ENCODE measurements around the gene SCAPER. TPM values are rescaled to one million over a fixed set of nuclear protein-coding genes. Genes with fewer than 3 reads are reported as not detected.

SCAPER gene
- total RNA-seq, 1 donor from 2014 or later: 78.1 TPM

DNA sequence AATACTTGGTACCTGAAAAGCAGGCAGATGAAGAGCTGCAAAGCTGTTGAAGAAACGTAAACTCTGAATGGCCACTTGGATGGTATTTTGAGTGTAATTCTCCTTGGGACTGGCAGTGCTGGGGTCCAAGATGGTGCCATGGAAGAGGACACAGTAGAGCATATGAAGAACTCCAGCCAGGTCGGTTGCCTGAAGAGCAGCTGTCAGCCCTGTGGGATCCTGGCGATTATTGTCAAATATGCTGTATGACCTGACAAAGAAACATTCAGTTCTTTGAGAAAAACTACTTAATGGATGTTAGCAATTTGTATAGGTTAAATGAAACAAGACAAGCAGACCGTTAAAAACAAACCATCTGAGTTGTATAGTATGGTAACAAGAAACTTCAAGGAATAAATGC, 523.8 kb downstream of the SCAPER start:
- TF ChIP-seq, protein P1, sequence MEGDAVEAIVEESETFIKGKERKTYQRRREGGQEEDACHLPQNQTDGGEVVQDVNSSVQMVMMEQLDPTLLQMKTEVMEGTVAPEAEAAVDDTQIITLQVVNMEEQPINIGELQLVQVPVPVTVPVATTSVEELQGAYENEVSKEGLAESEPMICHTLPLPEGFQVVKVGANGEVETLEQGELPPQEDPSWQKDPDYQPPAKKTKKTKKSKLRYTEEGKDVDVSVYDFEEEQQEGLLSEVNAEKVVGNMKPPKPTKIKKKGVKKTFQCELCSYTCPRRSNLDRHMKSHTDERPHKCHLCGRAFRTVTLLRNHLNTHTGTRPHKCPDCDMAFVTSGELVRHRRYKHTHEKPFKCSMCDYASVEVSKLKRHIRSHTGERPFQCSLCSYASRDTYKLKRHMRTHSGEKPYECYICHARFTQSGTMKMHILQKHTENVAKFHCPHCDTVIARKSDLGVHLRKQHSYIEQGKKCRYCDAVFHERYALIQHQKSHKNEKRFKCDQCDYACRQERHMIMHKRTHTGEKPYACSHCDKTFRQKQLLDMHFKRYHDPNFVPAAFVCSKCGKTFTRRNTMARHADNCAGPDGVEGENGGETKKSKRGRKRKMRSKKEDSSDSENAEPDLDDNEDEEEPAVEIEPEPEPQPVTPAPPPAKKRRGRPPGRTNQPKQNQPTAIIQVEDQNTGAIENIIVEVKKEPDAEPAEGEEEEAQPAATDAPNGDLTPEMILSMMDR (IDR thresholded peaks at IDR 0.05): no peak
- Histone ChIP-seq H3K36me3 (peaks cover 0 to 4% of the 10 kb centered on the region in 2 donors), H3K9me3 (no peaks in the 10 kb centered on the region), H3K4me3 (no peak overlapping the region), H3K4me1 (no peaks in the 10 kb centered on the region), H3K27me3 (no peaks in the 10 kb centered on the region), H3K27ac (no peak overlapping the region)
- DNase-seq (ENCODE audit: low spot score in 2 of 2): no peak
- intact Hi-C loops (cut with DNase I): no loop called here

DNA sequence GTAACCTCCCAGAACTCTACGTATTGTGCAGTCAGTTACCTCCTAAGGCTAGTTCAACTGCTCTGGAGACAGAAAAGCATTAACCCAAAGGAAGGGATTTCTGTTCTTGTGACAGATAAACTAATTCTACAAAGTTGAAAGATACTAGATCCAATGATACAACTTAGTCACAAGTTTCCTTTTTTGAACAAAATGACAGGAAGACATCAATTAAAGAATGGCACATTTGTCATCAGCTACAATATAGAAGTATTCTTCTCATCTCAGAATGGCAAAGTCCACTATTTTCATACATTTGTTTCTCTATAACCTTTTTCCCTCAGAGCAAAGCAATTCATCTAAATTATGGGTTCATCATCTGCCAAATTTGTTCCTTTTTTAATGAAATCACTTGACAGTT, 524.9 kb downstream of the SCAPER start:
- TF ChIP-seq, protein P1 (IDR thresholded peaks at IDR 0.05): no peak
- H3K27ac ChIP-seq: no peak overlapping the region
- intact Hi-C loops (cut with DNase I): no loop called here

DNA sequence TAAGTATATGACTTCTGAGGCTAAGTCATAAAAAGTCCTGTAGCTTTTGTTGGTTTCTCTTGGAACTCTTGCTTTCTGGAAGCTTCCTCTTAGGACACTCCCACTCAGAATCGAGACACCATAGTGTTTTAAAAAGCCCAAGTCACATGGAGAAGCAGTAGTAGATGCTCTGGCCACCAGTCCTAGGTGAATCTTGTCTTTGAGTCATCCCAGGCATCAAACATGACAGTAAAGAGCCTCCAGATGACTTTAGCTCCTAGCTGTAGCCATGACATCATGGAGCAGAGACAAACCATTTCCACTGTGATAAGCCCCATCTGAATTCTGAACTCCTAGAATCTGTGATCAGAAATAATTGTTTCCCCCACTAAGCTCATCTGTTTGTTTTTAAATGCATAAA, 526.4 kb downstream of the SCAPER start:
- Histone ChIP-seq H3K27ac (no peak overlapping the region), H3K4me1 (no peaks in the 10 kb centered on the region), H3K9me3 (no peaks in the 10 kb centered on the region), H3K36me3 (peaks cover 5 to 15% of the 10 kb centered on the region in 2 donors), H3K4me3 (no peak overlapping the region), H3K27me3 (no peaks in the 10 kb centered on the region)
- intact Hi-C loops (cut with DNase I): no loop called here
- TF ChIP-seq, protein P1 (IDR thresholded peaks at IDR 0.05): no peak
- DNase-seq (ENCODE audit: low spot score in 2 of 2): no peak

More for the DNA sequence above, 524.9 kb downstream of the SCAPER start:
- no peak for DNase-seq (ENCODE audit: low spot score in 2 of 2)
- peaks cover 4 to 5% of the 10 kb centered on the region in 2 donors for H3K36me3 ChIP-seq
- no peak overlapping the region for H3K4me3 ChIP-seq
- H3K27me3 ChIP-seq: no peaks in the 10 kb centered on the region
- no peaks in the 10 kb centered on the region for H3K9me3 ChIP-seq
- H3K4me1 ChIP-seq: no peaks in the 10 kb centered on the region

DNA sequence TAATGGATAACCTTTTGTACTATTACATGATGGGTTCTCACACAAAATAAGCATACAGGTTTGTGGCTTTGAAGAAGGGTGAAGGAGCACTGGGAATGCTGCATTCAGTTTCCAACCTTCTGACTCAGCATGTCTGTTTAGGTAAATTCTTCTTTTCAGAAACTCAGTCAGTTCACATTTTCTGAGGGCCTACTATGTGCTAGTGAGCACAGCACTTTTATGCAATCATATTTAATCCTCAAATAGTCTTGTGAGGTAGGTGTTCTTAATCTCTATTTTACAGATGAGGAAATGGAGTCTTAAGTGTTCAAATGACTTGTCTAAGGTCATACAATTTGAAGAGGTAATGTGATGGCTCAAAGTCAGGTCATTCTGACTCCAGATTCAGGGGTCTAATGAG, 527.4 kb downstream of the SCAPER start:
- H3K36me3 ChIP-seq: peaks cover 5 to 22% of the 10 kb centered on the region in 2 donors
- intact Hi-C loops (cut with DNase I): no loop called here
- no peak overlapping the region for H3K4me3 ChIP-seq
- H3K27me3 ChIP-seq: no peaks in the 10 kb centered on the region
- no peak overlapping the region for H3K27ac ChIP-seq
- no peaks in the 10 kb centered on the region for H3K9me3 ChIP-seq
- TF ChIP-seq, protein P1 (IDR thresholded peaks at IDR 0.05): no peak
- no peak for DNase-seq (ENCODE audit: low spot score in 2 of 2)
- H3K4me1 ChIP-seq: no peaks in the 10 kb centered on the region

DNA sequence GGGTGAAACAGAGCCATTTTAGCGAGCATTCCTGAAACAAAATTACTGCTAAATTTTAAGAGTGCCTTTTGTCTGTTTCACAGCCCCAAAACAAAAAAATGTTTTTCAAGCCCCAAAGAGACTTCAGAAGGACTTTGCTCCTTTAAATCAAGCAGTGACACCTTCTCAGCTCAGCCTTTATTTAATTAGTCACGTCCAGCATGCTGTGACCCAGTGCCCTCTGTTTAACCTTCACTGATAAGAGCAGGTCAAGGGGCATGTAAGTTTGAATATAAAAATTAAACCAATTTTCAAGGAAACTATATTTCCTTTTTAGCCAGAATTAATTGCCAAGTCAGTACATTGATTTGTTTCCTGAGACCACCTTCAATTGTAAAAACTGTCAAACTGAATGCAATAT, 527.9 kb downstream of the SCAPER start:
- DNase-seq (ENCODE audit: low spot score in 2 of 2): no peak
- no peak overlapping the region for H3K27ac ChIP-seq
- peaks cover 6 to 22% of the 10 kb centered on the region in 2 donors for H3K36me3 ChIP-seq
- no peaks in the 10 kb centered on the region for H3K27me3 ChIP-seq
- TF ChIP-seq, protein P1 (IDR thresholded peaks at IDR 0.05): no peak
- no peak overlapping the region for H3K4me3 ChIP-seq
- no peaks in the 10 kb centered on the region for H3K4me1 ChIP-seq
- no peaks in the 10 kb centered on the region for H3K9me3 ChIP-seq
- intact Hi-C loops (cut with DNase I): no loop called here

DNA sequence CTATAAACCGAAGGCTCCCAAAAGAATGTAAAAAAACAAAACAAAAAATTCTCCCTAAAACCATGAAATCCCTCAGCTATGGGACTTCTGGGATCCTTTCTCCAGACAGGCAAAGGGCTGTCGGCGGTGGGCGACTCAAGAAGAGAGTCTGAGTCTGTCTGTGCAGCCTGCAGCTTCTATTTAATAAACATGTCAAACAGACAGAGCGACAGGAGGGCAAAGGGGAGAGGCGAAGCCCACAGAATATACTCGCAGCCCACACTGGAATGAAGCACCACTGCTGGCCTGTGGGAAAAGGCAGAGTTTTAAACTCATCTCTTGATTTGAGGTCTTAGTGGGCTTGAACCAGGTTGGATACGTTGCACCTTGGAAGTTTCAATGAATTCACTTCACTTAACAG, 528.3 kb downstream of the SCAPER start:
- Histone ChIP-seq H3K4me3 (no peak overlapping the region), H3K9me3 (no peaks in the 10 kb centered on the region), H3K27me3 (no peaks in the 10 kb centered on the region), H3K4me1 (no peaks in the 10 kb centered on the region), H3K27ac (no peak overlapping the region), H3K36me3 (peaks cover 9 to 22% of the 10 kb centered on the region in 2 donors)
- TF ChIP-seq, protein P1 (IDR thresholded peaks at IDR 0.05): no peak
- DNase-seq (ENCODE audit: low spot score in 2 of 2): no peak
- intact Hi-C loops (cut with DNase I): no loop called here
